HEK293 (cell line): ENCODE results near the gene CRYBA4.

Experiments used
- CTCF ChIA-PET: fragments of 350-600 bp; formaldehyde crosslinking; extraction: SDS; loops from one replicate; lab custom pipeline; 2021; ENCODE audit warnings: antibody characterized with exemption; lab: Yijun Ruan, JAX
- POLR2A ChIA-PET: fragments of 300-600 bp; formaldehyde crosslinking; extraction: SDS; loops from one replicate; lab custom pipeline; 2020; ENCODE audit warnings: antibody characterized with exemption, inconsistent platforms; lab: Yijun Ruan, JAX
- H3K27ac ChIP-seq: fragments of 200-500 bp; sonication (Bioruptor generic); 2 replicates; pipeline ENCODE4 v1.5.1; 2014; ENCODE audit warnings: low read depth, low read length, control low read depth, inconsistent platforms; ENCODE audit errors: extremely low read depth
- H3K36me3 ChIP-seq, 2 experiments: fragments of 200-500 bp in 1 of 2; sonication (Bioruptor generic) in 1 of 2; 1 replicate in 1 of 2; 2 replicates in 1 of 2; pipeline ENCODE4 v1.5.1; 2014 to 2017; ENCODE audit warnings: inconsistent platforms in 2 of 2, low read length in 2 of 2; ENCODE audit not compliant: control insufficient read depth in 2 of 2, insufficient read depth in 1 of 2
- H3K4me1 ChIP-seq: fragments of 200-500 bp; sonication (Bioruptor generic); 2 replicates; pipeline ENCODE4 v1.5.1; 2014; ENCODE audit warnings: mild to moderate bottlenecking, low read length, inconsistent platforms; ENCODE audit not compliant: control insufficient read depth, insufficient read depth
- H3K4me3 ChIP-seq: 2 replicates; pipeline ENCODE4 v1.5.1; 2011; ENCODE audit warnings: low read depth, mild to moderate bottlenecking, control low read depth, low read length, moderate library complexity
- H3K9me3 ChIP-seq: fragments of 200-500 bp; sonication (Bioruptor generic); 2 replicates; pipeline ENCODE4 v1.5.1; 2014; ENCODE audit warnings: low read depth, low read length, inconsistent platforms; ENCODE audit not compliant: control insufficient read depth, insufficient read depth
- GFI1B ChIP-seq: fragments of 450-650 bp; formaldehyde crosslinking; IDR thresholded peaks from 2 replicates; pipeline ENCODE4 v1.5.1; 2016; ENCODE audit warnings: missing biosample characterization, missing genetic modification characterization
- GLI4 ChIP-seq: fragments of 450-650 bp; formaldehyde crosslinking; IDR thresholded peaks from 2 replicates; pipeline ENCODE4 v1.5.1; 2016; ENCODE audit warnings: missing biosample characterization, missing genetic modification characterization
- KLF16 ChIP-seq: fragments of 450-650 bp; formaldehyde crosslinking; IDR thresholded peaks from 2 replicates; pipeline ENCODE4 v1.5.1; 2017; ENCODE audit warnings: missing biosample characterization, missing genetic modification characterization
- KLF7 ChIP-seq: fragments of 450-650 bp; formaldehyde crosslinking; IDR thresholded peaks from 2 replicates; pipeline ENCODE4 v1.5.1; 2016; ENCODE audit warnings: missing biosample characterization, missing genetic modification characterization, borderline replicate concordance
- KLF8 ChIP-seq: fragments of 450-650 bp; formaldehyde crosslinking; IDR thresholded peaks from 2 replicates; pipeline ENCODE4 v1.5.1; 2016; ENCODE audit warnings: missing biosample characterization, missing genetic modification characterization
- SCRT2 ChIP-seq: fragments of 450-650 bp; formaldehyde crosslinking; IDR thresholded peaks from 2 replicates; pipeline ENCODE4 v1.5.1; 2016; ENCODE audit warnings: missing biosample characterization, missing genetic modification characterization
- YY2 ChIP-seq: fragments of 450-650 bp; formaldehyde crosslinking; IDR thresholded peaks from 2 replicates; pipeline ENCODE4 v1.5.1; 2016; ENCODE audit warnings: missing biosample characterization, missing genetic modification characterization
- ZBTB26 ChIP-seq: fragments of 450-650 bp; formaldehyde crosslinking; optimal IDR thresholded peaks from 2 replicates; pipeline ENCODE3; 2016; ENCODE audit warnings: missing biosample characterization, mild to moderate bottlenecking, missing genetic modification characterization
- ZBTB44 ChIP-seq: fragments of 450-650 bp; IDR thresholded peaks from 2 replicates; pipeline ENCODE4 v1.5.1; 2018; ENCODE audit warnings: missing biosample characterization, mild to moderate bottlenecking, missing genetic modification characterization
- ZNF184 ChIP-seq: fragments of 450-650 bp; IDR thresholded peaks from 2 replicates; pipeline ENCODE4 v1.5.1; 2018; ENCODE audit warnings: missing biosample characterization, mild to moderate bottlenecking, missing genetic modification characterization
- ZNF274 ChIP-seq, 2 experiments: fragments of 200-500 bp in 1 of 2; fragments of 450-650 bp in 1 of 2; sonication (Bioruptor generic) in 1 of 2; formaldehyde crosslinking in 1 of 2; IDR thresholded peaks; 2 replicates each; pipeline versions ENCODE4 v1.5.1 to v1.6.1; 2014 to 2016; ENCODE audit warnings: borderline replicate concordance in 1 of 2, inconsistent platforms in 1 of 2, low read length in 1 of 2, missing biosample characterization in 1 of 2, missing genetic modification characterization in 1 of 2
- ZNF280C ChIP-seq: fragments of 450-650 bp; formaldehyde crosslinking; IDR thresholded peaks from 2 replicates; pipeline ENCODE4 v1.5.1; 2016; ENCODE audit warnings: missing biosample characterization, missing genetic modification characterization
- ZNF354C ChIP-seq: fragments of 450-650 bp; formaldehyde crosslinking; IDR thresholded peaks from 2 replicates; pipeline ENCODE4 v1.5.1; 2016; ENCODE audit warnings: missing biosample characterization, missing genetic modification characterization, low read depth, borderline replicate concordance
- ZNF513 ChIP-seq: fragments of 450-650 bp; IDR thresholded peaks from 2 replicates; pipeline ENCODE4 v1.5.1; 2018; ENCODE audit warnings: missing biosample characterization, missing genetic modification characterization
- ZNF521 ChIP-seq: fragments of 450-650 bp; formaldehyde crosslinking; IDR thresholded peaks from 2 replicates; pipeline ENCODE4 v1.5.1; 2017; ENCODE audit warnings: missing biosample characterization, mild to moderate bottlenecking, missing genetic modification characterization
- ZNF623 ChIP-seq: fragments of 450-650 bp; formaldehyde crosslinking; IDR thresholded peaks from 2 replicates; pipeline ENCODE4 v1.5.1; 2016; ENCODE audit warnings: missing biosample characterization, missing genetic modification characterization
- ZNF624 ChIP-seq: fragments of 450-650 bp; formaldehyde crosslinking; IDR thresholded peaks from 2 replicates; pipeline ENCODE4 v1.5.1; 2017; ENCODE audit warnings: missing biosample characterization, missing genetic modification characterization
- ZNF629 ChIP-seq: fragments of 450-650 bp; formaldehyde crosslinking; IDR thresholded peaks from 2 replicates; pipeline ENCODE4 v1.5.1; 2017; ENCODE audit warnings: missing biosample characterization, missing genetic modification characterization
- ZNF658 ChIP-seq: fragments of 450-650 bp; formaldehyde crosslinking; IDR thresholded peaks from 2 replicates; pipeline ENCODE4; 2016; ENCODE audit warnings: missing biosample characterization, missing genetic modification characterization
- ZNF791 ChIP-seq: fragments of 450-650 bp; formaldehyde crosslinking; IDR thresholded peaks from 2 replicates; pipeline ENCODE4 v1.5.1; 2016; ENCODE audit warnings: missing biosample characterization, missing genetic modification characterization
- ZSCAN30 ChIP-seq: fragments of 450-650 bp; IDR thresholded peaks from 2 replicates; pipeline ENCODE4 v1.5.1; 2018; ENCODE audit warnings: missing biosample characterization, mild to moderate bottlenecking, missing genetic modification characterization, moderate library complexity
- ZSCAN5A ChIP-seq: fragments of 450-650 bp; formaldehyde crosslinking; IDR thresholded peaks from 2 replicates; pipeline ENCODE4 v1.5.1; 2016; ENCODE audit warnings: missing biosample characterization, missing genetic modification characterization

Gene CRYBA4

GRCh38 chr22:26624803-26625202, 3.0 kb downstream of the CRYBA4 start:
- ChIA-PET CTCF (interaction anchor here (1.2 kb wide), 3 partner anchors 17 to 258 kb away, joined by 3 to 5 read pairs (median 4); no protein-coding TSS in a partner anchor), POLR2A (no interaction called here)
- H3K27ac ChIP-seq: no peak overlapping the region
- no peaks in the 10 kb centered on the region for H3K9me3 ChIP-seq
- H3K4me1 ChIP-seq: no peaks in the 10 kb centered on the region
- no peaks in the 10 kb centered on the region for H3K36me3 ChIP-seq
- H3K4me3 ChIP-seq: no peak overlapping the region
- TF ChIP-seq ZBTB44 (tag by site-specific recombination) (no peak), ZBTB26 (tag by site-specific recombination) (no peak), KLF8 (tag by site-specific recombination) (no peak), ZNF513 (tag by site-specific recombination) (no peak)

- TF ChIP-seq ZNF623 (tag by site-specific recombination) (peak; percentile 87), ZNF791 (tag by site-specific recombination) (no peak), ZNF280C (tag by site-specific recombination) (no peak), ZNF184 (tag by site-specific recombination) (no peak), ZSCAN30 (tag by site-specific recombination) (no peak)
- H3K27ac ChIP-seq: no peak overlapping the region
- H3K9me3 ChIP-seq: no peaks in the 10 kb centered on the region
- H3K4me3 ChIP-seq: no peak overlapping the region
- CTCF ChIA-PET: interaction anchor here (0.6 to 0.7 kb wide), 2 partner anchors 9 to 404 kb away, joined by 4 to 5 read pairs; no protein-coding TSS in a partner anchor
- H3K4me1 ChIP-seq: no peaks in the 10 kb centered on the region
- no peaks in the 10 kb centered on the region for H3K36me3 ChIP-seq
- POLR2A ChIA-PET: no interaction called here
Measured at GRCh38 chr22:26629988-26630761, 8.4 kb downstream of the CRYBA4 start.

GRCh38 chr22:26631282-26631681, 9.5 kb downstream of the CRYBA4 start:
- Histone ChIP-seq H3K4me1 (no peaks in the 10 kb centered on the region), H3K36me3 (no peaks in the 10 kb centered on the region), H3K27ac (no peak overlapping the region), H3K4me3 (no peak overlapping the region), H3K9me3 (no peaks in the 10 kb centered on the region)
- CTCF ChIA-PET: interaction anchor here (0.6 kb wide), 1 partner anchor 405 kb away, joined by 5 read pairs; no protein-coding TSS in a partner anchor
- no peak for TF ChIP-seq YY2 (tag by site-specific recombination)
- no peak for TF ChIP-seq KLF16 (tag by site-specific recombination)
- no peak for TF ChIP-seq GLI4 (tag by site-specific recombination)
- no peak for TF ChIP-seq ZNF658
- TF ChIP-seq ZNF629: no peak
- no peak for TF ChIP-seq ZNF274 (IDR thresholded peaks at IDR 0.05; ENCODE audit: low read length)
- no peak for TF ChIP-seq ZNF274 (tag by site-specific recombination; IDR thresholded peaks at IDR 0.05; ENCODE audit: borderline replicate concordance)
- TF ChIP-seq ZSCAN5A: no peak
- no peak for TF ChIP-seq ZNF521 (tag by site-specific recombination)
- TF ChIP-seq SCRT2 (tag by site-specific recombination): no peak
- TF ChIP-seq ZNF623 (tag by site-specific recombination): no peak
- TF ChIP-seq KLF7: no peak
- TF ChIP-seq GFI1B (tag by site-specific recombination): no peak
- TF ChIP-seq ZNF354C: no peak
- no peak for TF ChIP-seq ZNF624 (tag by site-specific recombination)
- POLR2A ChIA-PET: no interaction called here
